Measurements from ENCODE around the gene EPB41L1.

Gene EPB41L1

GRCh38 chr20:36175475-36175995, 21.0 kb downstream of the EPB41L1 start:
- Histone ChIP-seq H3K36me3 (ENCODE audit: control insufficient read depth in 2 of 2, insufficient read depth in 2 of 2, low read length in 2 of 2) (peaks cover 22 to 36% of the 10 kb centered on the region in 2 donors), H3K27ac (ENCODE audit: low read length) (no peak overlapping the region), H3K27me3 (ENCODE audit: control insufficient read depth in 1 of 2, insufficient read depth in 2 of 2, low read length in 2 of 2) (no peaks in the 10 kb centered on the region), H3K4me1 (ENCODE audit: control insufficient read depth, insufficient read depth, low read length) (no peaks in the 10 kb centered on the region), H3K9me3 (ENCODE audit: control insufficient read depth in 2 of 2, low read length in 2 of 2) (no peaks in the 10 kb centered on the region), H3K4me3 (ENCODE audit: low read length in 2 of 2) (no peak overlapping the region), H3K9ac (ENCODE audit: low read length in 2 of 2) (no peak overlapping the region)

- no peaks in the 10 kb centered on the region for H3K9me3 ChIP-seq (ENCODE audit: control insufficient read depth in 2 of 2, low read length in 2 of 2)
- H3K9ac ChIP-seq (ENCODE audit: low read length in 2 of 2), result no peak overlapping the region
- peaks cover 35 to 45% of the 10 kb centered on the region in 2 donors for H3K36me3 ChIP-seq (ENCODE audit: control insufficient read depth in 2 of 2, insufficient read depth in 2 of 2, low read length in 2 of 2)
- H3K27ac ChIP-seq (ENCODE audit: low read length), result no peak overlapping the region
- H3K4me3 ChIP-seq (ENCODE audit: low read length in 2 of 2), result no peak overlapping the region
- no peaks in the 10 kb centered on the region for H3K4me1 ChIP-seq (ENCODE audit: control insufficient read depth, insufficient read depth, low read length)
- no peaks in the 10 kb centered on the region for H3K27me3 ChIP-seq (ENCODE audit: control insufficient read depth in 1 of 2, insufficient read depth in 2 of 2, low read length in 2 of 2)
Observed at GRCh38 chr20:36177716-36178115, 23.2 kb downstream of the EPB41L1 start.

GRCh38 chr20:36179170-36179945, 24.8 kb downstream of the EPB41L1 start:
- H3K9ac ChIP-seq (ENCODE audit: low read length in 2 of 2), result no peak overlapping the region
- no peak overlapping the region for H3K4me3 ChIP-seq (ENCODE audit: low read length in 2 of 2)
- no peaks in the 10 kb centered on the region for H3K9me3 ChIP-seq (ENCODE audit: control insufficient read depth in 2 of 2, low read length in 2 of 2)
- H3K4me1 ChIP-seq (ENCODE audit: control insufficient read depth, insufficient read depth, low read length), result no peaks in the 10 kb centered on the region
- no peak overlapping the region for H3K27ac ChIP-seq (ENCODE audit: low read length)
- peaks cover 35 to 53% of the 10 kb centered on the region in 2 donors for H3K36me3 ChIP-seq (ENCODE audit: control insufficient read depth in 2 of 2, insufficient read depth in 2 of 2, low read length in 2 of 2)
- H3K27me3 ChIP-seq (ENCODE audit: control insufficient read depth in 1 of 2, insufficient read depth in 2 of 2, low read length in 2 of 2), result no peaks in the 10 kb centered on the region

GRCh38 chr20:36180323-36180722, 25.8 kb downstream of the EPB41L1 start:
- no peak overlapping the region for H3K4me3 ChIP-seq (ENCODE audit: low read length in 2 of 2)
- H3K27me3 ChIP-seq (ENCODE audit: control insufficient read depth in 1 of 2, insufficient read depth in 2 of 2, low read length in 2 of 2), result no peaks in the 10 kb centered on the region
- no peak overlapping the region for H3K27ac ChIP-seq (ENCODE audit: low read length)
- no peaks in the 10 kb centered on the region for H3K4me1 ChIP-seq (ENCODE audit: control insufficient read depth, insufficient read depth, low read length)
- no peak overlapping the region for H3K9ac ChIP-seq (ENCODE audit: low read length in 2 of 2)
- peaks cover 32 to 54% of the 10 kb centered on the region in 2 donors for H3K36me3 ChIP-seq (ENCODE audit: control insufficient read depth in 2 of 2, insufficient read depth in 2 of 2, low read length in 2 of 2)
- H3K9me3 ChIP-seq (ENCODE audit: control insufficient read depth in 2 of 2, low read length in 2 of 2), result no peaks in the 10 kb centered on the region

GRCh38 chr20:36181934-36182603, 27.5 kb downstream of the EPB41L1 start:
- no peak overlapping the region for H3K27ac ChIP-seq (ENCODE audit: low read length)

GRCh38 chr20:36182604-36183154, 28.1 kb downstream of the EPB41L1 start:
- H3K9me3 ChIP-seq (ENCODE audit: control insufficient read depth in 2 of 2, low read length in 2 of 2), result no peaks in the 10 kb centered on the region
- H3K36me3 ChIP-seq (ENCODE audit: control insufficient read depth in 2 of 2, insufficient read depth in 2 of 2, low read length in 2 of 2), result peaks cover 26 to 44% of the 10 kb centered on the region in 2 donors
- H3K27ac ChIP-seq (ENCODE audit: low read length), result no peak overlapping the region
- H3K27me3 ChIP-seq (ENCODE audit: control insufficient read depth in 1 of 2, insufficient read depth in 2 of 2, low read length in 2 of 2), result no peaks in the 10 kb centered on the region
- no peak overlapping the region for H3K9ac ChIP-seq (ENCODE audit: low read length in 2 of 2)
- no peak overlapping the region for H3K4me3 ChIP-seq (ENCODE audit: low read length in 2 of 2)
- no peaks in the 10 kb centered on the region for H3K4me1 ChIP-seq (ENCODE audit: control insufficient read depth, insufficient read depth, low read length)

More at GRCh38 chr20:36181934-36182603, 27.5 kb downstream of the EPB41L1 start:
- Histone ChIP-seq H3K36me3 (ENCODE audit: control insufficient read depth in 2 of 2, insufficient read depth in 2 of 2, low read length in 2 of 2) (peaks cover 26 to 45% of the 10 kb centered on the region in 2 donors), H3K27me3 (ENCODE audit: control insufficient read depth in 1 of 2, insufficient read depth in 2 of 2, low read length in 2 of 2) (no peaks in the 10 kb centered on the region), H3K4me3 (ENCODE audit: low read length in 2 of 2) (no peak overlapping the region), H3K4me1 (ENCODE audit: control insufficient read depth, insufficient read depth, low read length) (no peaks in the 10 kb centered on the region), H3K9ac (ENCODE audit: low read length in 2 of 2) (no peak overlapping the region), H3K9me3 (ENCODE audit: control insufficient read depth in 2 of 2, low read length in 2 of 2) (no peaks in the 10 kb centered on the region)

GRCh38 chr20:36183155-36183944, 28.8 kb downstream of the EPB41L1 start:
- H3K27ac ChIP-seq (ENCODE audit: low read length), result no peak overlapping the region
- H3K4me1 ChIP-seq (ENCODE audit: control insufficient read depth, insufficient read depth, low read length), result no peaks in the 10 kb centered on the region
- H3K4me3 ChIP-seq (ENCODE audit: low read length in 2 of 2), result no peak overlapping the region
- H3K27me3 ChIP-seq (ENCODE audit: control insufficient read depth in 1 of 2, insufficient read depth in 2 of 2, low read length in 2 of 2), result no peaks in the 10 kb centered on the region
- no peak overlapping the region for H3K9ac ChIP-seq (ENCODE audit: low read length in 2 of 2)
- no peaks in the 10 kb centered on the region for H3K9me3 ChIP-seq (ENCODE audit: control insufficient read depth in 2 of 2, low read length in 2 of 2)
- peaks cover 24 to 43% of the 10 kb centered on the region in 2 donors for H3K36me3 ChIP-seq (ENCODE audit: control insufficient read depth in 2 of 2, insufficient read depth in 2 of 2, low read length in 2 of 2)

GRCh38 chr20:36184816-36185776, 30.6 kb downstream of the EPB41L1 start:
- H3K27ac ChIP-seq (ENCODE audit: low read length), result no peak overlapping the region
- H3K9ac ChIP-seq (ENCODE audit: low read length in 2 of 2), result no peak overlapping the region
- no peaks in the 10 kb centered on the region for H3K4me1 ChIP-seq (ENCODE audit: control insufficient read depth, insufficient read depth, low read length)
- no peaks in the 10 kb centered on the region for H3K9me3 ChIP-seq (ENCODE audit: control insufficient read depth in 2 of 2, low read length in 2 of 2)
- no peaks in the 10 kb centered on the region for H3K27me3 ChIP-seq (ENCODE audit: control insufficient read depth in 1 of 2, insufficient read depth in 2 of 2, low read length in 2 of 2)
- no peak overlapping the region for H3K4me3 ChIP-seq (ENCODE audit: low read length in 2 of 2)
- H3K36me3 ChIP-seq (ENCODE audit: control insufficient read depth in 2 of 2, insufficient read depth in 2 of 2, low read length in 2 of 2), result peaks cover 22 to 43% of the 10 kb centered on the region in 2 donors

- no peak overlapping the region for H3K4me3 ChIP-seq (ENCODE audit: low read length in 2 of 2)
- no peak overlapping the region for H3K27ac ChIP-seq (ENCODE audit: low read length)
- no peaks in the 10 kb centered on the region for H3K27me3 ChIP-seq (ENCODE audit: control insufficient read depth in 1 of 2, insufficient read depth in 2 of 2, low read length in 2 of 2)
- H3K36me3 ChIP-seq (ENCODE audit: control insufficient read depth in 2 of 2, insufficient read depth in 2 of 2, low read length in 2 of 2), result peaks cover 17 to 51% of the 10 kb centered on the region in 2 donors
- no peaks in the 10 kb centered on the region for H3K9me3 ChIP-seq (ENCODE audit: control insufficient read depth in 2 of 2, low read length in 2 of 2)
- no peaks in the 10 kb centered on the region for H3K4me1 ChIP-seq (ENCODE audit: control insufficient read depth, insufficient read depth, low read length)
- no peak overlapping the region for H3K9ac ChIP-seq (ENCODE audit: low read length in 2 of 2)
Observed at GRCh38 chr20:36193977-36194712, 39.6 kb downstream of the EPB41L1 start.
